Fibroblast of lung (primary cell): ENCODE data around the gene RAP1GAP2. TPM values are rescaled to one million over a fixed set of nuclear protein-coding genes. Genes with fewer than 3 reads are reported as not detected.
A peak's percentile ranks its signal among the peaks of the same experiment; 100 is the strongest.

Experiments
- DNase-seq, 2 donors: peaks; one replicate each; pipeline versions ENCODE4 v3.0.0 to v3.0.0-alpha.2; 2010; ENCODE audit warnings: low read depth in 2 of 2
- H2AFZ ChIP-seq: 2 replicates; pipeline ENCODE4 v1.5.1; 2012; ENCODE audit warnings: low read length, control low read depth, inconsistent platforms
- H3K27ac ChIP-seq: 2 replicates; pipeline ENCODE4 v1.5.1; 2011; ENCODE audit warnings: low read length, control low read depth; ENCODE audit not compliant: insufficient read depth
- H3K27me3 ChIP-seq: 2 replicates; pipeline ENCODE4 v1.5.1; 2011; ENCODE audit warnings: mild to moderate bottlenecking, low read length; ENCODE audit not compliant: control insufficient read depth, insufficient read depth
- H3K36me3 ChIP-seq: 2 replicates; pipeline ENCODE4 v1.5.1; 2011; ENCODE audit warnings: low read length; ENCODE audit not compliant: control insufficient read depth, insufficient read depth
- H3K4me1 ChIP-seq: 2 replicates; pipeline ENCODE4 v1.5.1; 2011; ENCODE audit warnings: low read length; ENCODE audit not compliant: control insufficient read depth, insufficient read depth; ENCODE audit errors: extremely low read depth
- H3K4me2 ChIP-seq: 2 replicates; pipeline ENCODE4 v1.5.1; 2011; ENCODE audit warnings: low read length, control low read depth; ENCODE audit not compliant: insufficient read depth; ENCODE audit errors: extremely low read depth
- H3K4me3 ChIP-seq, 4 experiments: fragments of 200-600 bp in 1 of 4; sonication (generic) in 1 of 4; replicated peaks in 1 of 4; 2 replicates each; pipeline ENCODE4 v1.5.1; 2011 to 2016; ENCODE audit warnings: low read length in 4 of 4, low read depth in 3 of 4, mild to moderate bottlenecking in 3 of 4, control low read depth in 2 of 4, inconsistent platforms in 1 of 4, mixed read lengths in 1 of 4; ENCODE audit not compliant: insufficient read depth in 1 of 4; ENCODE audit errors: control extremely low read depth in 1 of 4
- H3K79me2 ChIP-seq: 2 replicates; pipeline ENCODE4 v1.5.1; 2012; ENCODE audit warnings: mild to moderate bottlenecking, low read length, inconsistent platforms; ENCODE audit not compliant: control insufficient read depth, insufficient read depth
- H3K9ac ChIP-seq: 2 replicates; pipeline ENCODE4 v1.5.1; 2011; ENCODE audit warnings: mild to moderate bottlenecking, low read length, control low read depth; ENCODE audit not compliant: insufficient read depth
- H3K9me3 ChIP-seq: 2 replicates; pipeline ENCODE4 v1.5.1; 2012; ENCODE audit warnings: low read depth, low read length; ENCODE audit not compliant: control insufficient read depth, insufficient read depth
- H4K20me1 ChIP-seq: 2 replicates; pipeline ENCODE4 v1.5.1; 2011; ENCODE audit warnings: low read length; ENCODE audit not compliant: control insufficient read depth, insufficient read depth; ENCODE audit errors: extremely low read depth
- EZH2 ChIP-seq: IDR thresholded peaks from 2 replicates; pipeline ENCODE4 v1.5.1; 2012; ENCODE audit warnings: low read length, control low read depth, mild to moderate bottlenecking; ENCODE audit errors: missing control alignments
- polyA plus RNA-seq, 2 donors: library from polyadenylated mRNA; depleted of rRNA in 1 of 2; stranded (reverse) in 1 of 2; unstranded in 1 of 2; fragments of >200 nt; gene quantifications; 2 replicates each; pipeline ENCODE4 v1.2.1, GENCODE V29; 2011 to 2012; ENCODE audit warnings: missing spikeins in 1 of 2
- total RNA-seq: library from RNA; depleted of rRNA; stranded (reverse); fragments of >200 nt; gene quantifications from 2 replicates; pipeline ENCODE4 v1.2.1, GENCODE V29; 2014
- TF ChIP-seq, protein P1 (sequence below), 2 donors: IDR thresholded peaks in 1 of 2; conservative IDR thresholded peaks in 1 of 2; 1 replicate in 1 of 2; 2 replicates in 1 of 2; pipeline ENCODE4 v1.5.1; 2011 to 2012; ENCODE audit warnings: low read length in 2 of 2, control low read depth in 1 of 2, inconsistent platforms in 1 of 2, low read depth in 1 of 2, mild to moderate bottlenecking in 1 of 2

RAP1GAP2 gene
- total and polyA plus RNA-seq, 2 donors (not counting 1 experiment from before 2014, with no cell fraction given), result 0.33 to 0.99 TPM

DNA sequence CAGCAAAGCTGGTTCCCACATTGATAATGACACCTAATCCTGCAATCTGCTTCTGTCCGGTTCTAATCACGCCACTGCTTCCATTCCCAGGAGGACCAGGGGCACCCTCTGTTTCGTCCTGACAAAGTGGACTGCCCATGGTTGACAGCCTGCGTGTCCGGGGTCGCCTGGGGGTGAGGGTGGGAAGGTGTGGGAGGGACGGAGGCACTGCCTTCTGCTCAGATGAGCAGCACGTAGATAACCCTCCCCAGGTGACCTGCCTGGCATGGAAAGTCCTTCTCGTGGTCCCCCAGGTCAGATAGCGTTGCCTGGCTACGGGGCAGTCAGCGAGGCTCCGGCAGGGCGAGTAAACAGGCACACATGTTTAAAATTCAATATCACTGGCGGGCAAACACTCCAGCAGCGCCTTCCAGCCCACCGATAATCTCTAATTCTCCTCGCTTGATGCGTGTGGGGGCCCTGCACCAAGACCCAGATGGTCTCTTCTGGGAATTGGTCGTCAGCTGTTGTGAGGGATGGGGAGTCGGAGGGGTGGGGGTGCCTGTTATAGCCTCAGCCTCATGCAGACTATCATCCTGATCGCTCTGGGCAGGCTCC, 132.2 kb downstream of the RAP1GAP2 start:
- H4K20me1 ChIP-seq, result no peaks in the 10 kb centered on the region
- TF ChIP-seq, protein P1, sequence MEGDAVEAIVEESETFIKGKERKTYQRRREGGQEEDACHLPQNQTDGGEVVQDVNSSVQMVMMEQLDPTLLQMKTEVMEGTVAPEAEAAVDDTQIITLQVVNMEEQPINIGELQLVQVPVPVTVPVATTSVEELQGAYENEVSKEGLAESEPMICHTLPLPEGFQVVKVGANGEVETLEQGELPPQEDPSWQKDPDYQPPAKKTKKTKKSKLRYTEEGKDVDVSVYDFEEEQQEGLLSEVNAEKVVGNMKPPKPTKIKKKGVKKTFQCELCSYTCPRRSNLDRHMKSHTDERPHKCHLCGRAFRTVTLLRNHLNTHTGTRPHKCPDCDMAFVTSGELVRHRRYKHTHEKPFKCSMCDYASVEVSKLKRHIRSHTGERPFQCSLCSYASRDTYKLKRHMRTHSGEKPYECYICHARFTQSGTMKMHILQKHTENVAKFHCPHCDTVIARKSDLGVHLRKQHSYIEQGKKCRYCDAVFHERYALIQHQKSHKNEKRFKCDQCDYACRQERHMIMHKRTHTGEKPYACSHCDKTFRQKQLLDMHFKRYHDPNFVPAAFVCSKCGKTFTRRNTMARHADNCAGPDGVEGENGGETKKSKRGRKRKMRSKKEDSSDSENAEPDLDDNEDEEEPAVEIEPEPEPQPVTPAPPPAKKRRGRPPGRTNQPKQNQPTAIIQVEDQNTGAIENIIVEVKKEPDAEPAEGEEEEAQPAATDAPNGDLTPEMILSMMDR (conservative IDR thresholded peaks at IDR 0.05 in 1 of 2, IDR thresholded peaks at IDR 0.05 in 1 of 2; ENCODE audit: low read depth in 1 of 2, low read length in 2 of 2), result no peak
- no peak for TF ChIP-seq EZH2
- no peak overlapping the region for H3K4me3 ChIP-seq
- H3K27ac ChIP-seq, result no peak overlapping the region
- no peak overlapping the region for H2AFZ ChIP-seq
- no peak overlapping the region for H3K4me2 ChIP-seq
- no peaks in the 10 kb centered on the region for H3K9me3 ChIP-seq
- no peak for DNase-seq
- no peaks in the 10 kb centered on the region for H3K4me1 ChIP-seq
- no peaks in the 10 kb centered on the region for H3K79me2 ChIP-seq
- H3K9ac ChIP-seq, result no peak overlapping the region
- H3K27me3 ChIP-seq, result no peaks in the 10 kb centered on the region
- no peaks in the 10 kb centered on the region for H3K36me3 ChIP-seq

DNA sequence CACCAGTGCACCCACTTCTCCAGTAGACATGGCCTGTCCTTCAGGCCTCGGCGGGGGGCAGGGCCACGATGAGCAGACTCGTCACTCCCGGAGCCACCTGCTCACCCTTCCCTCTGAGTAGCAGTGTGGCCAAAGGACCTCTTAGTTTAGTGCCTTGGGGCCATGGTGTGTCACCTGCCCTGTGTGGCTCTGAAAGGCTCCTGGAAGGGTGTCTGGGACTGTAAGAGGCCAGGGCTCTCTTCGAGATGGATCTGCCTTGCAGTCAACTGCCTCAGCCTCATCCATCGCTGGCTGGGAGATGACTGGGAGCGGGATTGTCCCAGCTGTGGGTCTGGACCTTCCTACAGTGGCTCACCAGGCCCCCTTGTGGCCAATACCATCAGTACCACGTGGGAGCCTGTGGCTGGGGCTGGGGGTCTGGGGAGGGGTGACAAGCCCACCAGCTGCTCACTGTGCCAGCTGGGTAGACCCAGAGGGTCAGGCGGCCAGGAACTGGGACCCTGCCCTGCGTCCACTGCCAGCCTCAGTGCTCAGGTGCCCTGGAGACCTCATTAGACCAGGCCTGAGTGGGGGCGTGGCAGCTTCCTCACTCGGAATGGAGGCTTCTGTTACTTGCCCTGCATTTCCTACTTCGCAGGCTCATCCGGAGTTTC, 133.8 kb downstream of the RAP1GAP2 start:
- Histone ChIP-seq H3K9ac (no peak overlapping the region), H3K27ac (no peak overlapping the region), H4K20me1 (no peaks in the 10 kb centered on the region), H3K4me3 (no peak overlapping the region), H3K36me3 (no peaks in the 10 kb centered on the region), H2AFZ (no peak overlapping the region), H3K4me2 (no peak overlapping the region), H3K4me1 (no peaks in the 10 kb centered on the region), H3K79me2 (no peaks in the 10 kb centered on the region), H3K9me3 (no peaks in the 10 kb centered on the region), H3K27me3 (no peaks in the 10 kb centered on the region)
- peak; percentile 16 to 38 for DNase-seq
- TF ChIP-seq, protein P1 (conservative IDR thresholded peaks at IDR 0.05 in 1 of 2, IDR thresholded peaks at IDR 0.05 in 1 of 2; ENCODE audit: low read depth in 1 of 2, low read length in 2 of 2), result peak; percentile 44 to 65
- no peak for TF ChIP-seq EZH2

DNA sequence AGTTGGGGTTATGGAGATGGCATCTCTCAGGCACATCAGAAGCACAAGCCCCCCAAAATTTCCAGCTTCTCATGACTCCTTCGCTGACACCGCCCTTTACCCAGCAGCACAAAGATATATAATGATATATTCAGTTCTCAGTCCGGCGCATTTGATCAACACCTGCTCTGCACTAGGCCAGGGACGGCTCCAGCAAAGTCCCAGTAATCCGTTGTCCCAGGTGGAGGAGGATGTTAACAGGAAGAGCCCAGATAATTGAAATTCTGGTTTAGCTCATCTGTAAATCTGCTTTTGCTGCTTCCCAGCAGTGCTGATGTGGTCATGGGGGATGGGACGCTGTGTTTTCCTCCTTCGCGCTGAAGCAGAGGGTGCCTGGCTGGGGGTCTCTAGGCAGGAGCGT, 135.6 kb downstream of the RAP1GAP2 start:
- TF ChIP-seq, protein P1 (conservative IDR thresholded peaks at IDR 0.05 in 1 of 2, IDR thresholded peaks at IDR 0.05 in 1 of 2; ENCODE audit: low read depth in 1 of 2, low read length in 2 of 2), result no peak
- TF ChIP-seq EZH2, result no peak
- Histone ChIP-seq H3K9me3 (no peaks in the 10 kb centered on the region), H4K20me1 (no peaks in the 10 kb centered on the region), H3K4me1 (no peaks in the 10 kb centered on the region), H3K27me3 (no peaks in the 10 kb centered on the region), H3K9ac (no peak overlapping the region), H3K79me2 (no peaks in the 10 kb centered on the region), H2AFZ (no peak overlapping the region), H3K4me3 (no peak overlapping the region), H3K27ac (no peak overlapping the region), H3K4me2 (no peak overlapping the region), H3K36me3 (no peaks in the 10 kb centered on the region)
- no peak for DNase-seq
